Esophagus squamous epithelium (tissue), 4 donors: ENCODE data around the gene FAM32A.

Source experiments
- POLR2A ChIP-seq, 4 donors: fragments of 450-650 bp; IDR thresholded peaks; one replicate each; pipeline ENCODE4 v1.6.1; 2017; ENCODE audit warnings: antibody characterized with exemption in 4 of 4, mild to moderate bottlenecking in 4 of 4, moderate library complexity in 3 of 4
- TF ChIP-seq, protein P1 (sequence below), 6 experiments: fragments of 450-650 bp in 4 of 6; fragments of 200-600 bp in 2 of 6; sonication (generic) in 2 of 6; IDR thresholded peaks; one replicate each; pipeline ENCODE4 v1.5.1; 2016 to 2019; ENCODE audit warnings: antibody characterized with exemption in 6 of 6, mild to moderate bottlenecking in 4 of 6, moderate library complexity in 4 of 6

DNA sequence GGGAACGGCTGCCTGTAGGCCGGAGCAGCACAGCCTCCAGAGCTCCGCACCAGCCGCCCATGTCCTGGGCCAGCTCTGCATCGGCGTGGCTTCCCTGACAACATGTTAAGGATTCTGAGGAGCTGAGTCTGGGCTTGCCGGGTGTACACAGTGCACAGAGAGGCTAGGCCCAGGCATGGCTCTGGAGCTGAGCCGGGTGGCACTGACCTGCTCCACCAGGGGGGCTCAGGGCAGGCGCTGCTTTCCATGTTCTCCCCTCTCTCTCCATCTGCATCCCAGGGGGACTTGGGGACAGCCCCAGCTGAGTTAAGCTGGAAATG lies 44.1 kb downstream of the FAM32A start:
- TF ChIP-seq, protein P1, sequence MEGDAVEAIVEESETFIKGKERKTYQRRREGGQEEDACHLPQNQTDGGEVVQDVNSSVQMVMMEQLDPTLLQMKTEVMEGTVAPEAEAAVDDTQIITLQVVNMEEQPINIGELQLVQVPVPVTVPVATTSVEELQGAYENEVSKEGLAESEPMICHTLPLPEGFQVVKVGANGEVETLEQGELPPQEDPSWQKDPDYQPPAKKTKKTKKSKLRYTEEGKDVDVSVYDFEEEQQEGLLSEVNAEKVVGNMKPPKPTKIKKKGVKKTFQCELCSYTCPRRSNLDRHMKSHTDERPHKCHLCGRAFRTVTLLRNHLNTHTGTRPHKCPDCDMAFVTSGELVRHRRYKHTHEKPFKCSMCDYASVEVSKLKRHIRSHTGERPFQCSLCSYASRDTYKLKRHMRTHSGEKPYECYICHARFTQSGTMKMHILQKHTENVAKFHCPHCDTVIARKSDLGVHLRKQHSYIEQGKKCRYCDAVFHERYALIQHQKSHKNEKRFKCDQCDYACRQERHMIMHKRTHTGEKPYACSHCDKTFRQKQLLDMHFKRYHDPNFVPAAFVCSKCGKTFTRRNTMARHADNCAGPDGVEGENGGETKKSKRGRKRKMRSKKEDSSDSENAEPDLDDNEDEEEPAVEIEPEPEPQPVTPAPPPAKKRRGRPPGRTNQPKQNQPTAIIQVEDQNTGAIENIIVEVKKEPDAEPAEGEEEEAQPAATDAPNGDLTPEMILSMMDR (IDR thresholded peaks at IDR 0.05): no peak
- TF ChIP-seq POLR2A (IDR thresholded peaks at IDR 0.05): no peak
